Thyroid gland (tissue), 4 donors: ENCODE measurements around the gene SF1.

Experiments
- POLR2A ChIP-seq, 2 donors: fragments of 450-650 bp; IDR thresholded peaks; one replicate each; pipeline ENCODE4 v1.6.1; 2017; ENCODE audit warnings: antibody characterized with exemption in 2 of 2, mild to moderate bottlenecking in 2 of 2, moderate library complexity in 1 of 2
- TF ChIP-seq, protein P1 (sequence below), 6 experiments: fragments of 200-600 bp in 3 of 6; fragments of 450-650 bp in 3 of 6; sonication (generic) in 3 of 6; IDR thresholded peaks; one replicate each; pipeline ENCODE4 v1.5.1; 2016 to 2019; ENCODE audit warnings: antibody characterized with exemption in 6 of 6, mild to moderate bottlenecking in 2 of 6, inconsistent platforms in 1 of 6, moderate library complexity in 1 of 6

- TF ChIP-seq, protein P1, sequence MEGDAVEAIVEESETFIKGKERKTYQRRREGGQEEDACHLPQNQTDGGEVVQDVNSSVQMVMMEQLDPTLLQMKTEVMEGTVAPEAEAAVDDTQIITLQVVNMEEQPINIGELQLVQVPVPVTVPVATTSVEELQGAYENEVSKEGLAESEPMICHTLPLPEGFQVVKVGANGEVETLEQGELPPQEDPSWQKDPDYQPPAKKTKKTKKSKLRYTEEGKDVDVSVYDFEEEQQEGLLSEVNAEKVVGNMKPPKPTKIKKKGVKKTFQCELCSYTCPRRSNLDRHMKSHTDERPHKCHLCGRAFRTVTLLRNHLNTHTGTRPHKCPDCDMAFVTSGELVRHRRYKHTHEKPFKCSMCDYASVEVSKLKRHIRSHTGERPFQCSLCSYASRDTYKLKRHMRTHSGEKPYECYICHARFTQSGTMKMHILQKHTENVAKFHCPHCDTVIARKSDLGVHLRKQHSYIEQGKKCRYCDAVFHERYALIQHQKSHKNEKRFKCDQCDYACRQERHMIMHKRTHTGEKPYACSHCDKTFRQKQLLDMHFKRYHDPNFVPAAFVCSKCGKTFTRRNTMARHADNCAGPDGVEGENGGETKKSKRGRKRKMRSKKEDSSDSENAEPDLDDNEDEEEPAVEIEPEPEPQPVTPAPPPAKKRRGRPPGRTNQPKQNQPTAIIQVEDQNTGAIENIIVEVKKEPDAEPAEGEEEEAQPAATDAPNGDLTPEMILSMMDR (IDR thresholded peaks at IDR 0.05) = no peak
- no peak for TF ChIP-seq POLR2A (IDR thresholded peaks at IDR 0.05)
Observed at GRCh38 chr11:64729851-64730382, 48.4 kb downstream of the SF1 start.
